Hepatocyte (in vitro differentiated cells): Measurements from ENCODE around the gene TSN. TPM values are rescaled to one million over a fixed set of nuclear protein-coding genes. Genes with fewer than 3 reads are reported as not detected.
A peak's percentile ranks its signal among the peaks of the same experiment; 100 is the strongest.
"Not testable (repeated sequence)": the region's sequence is repeated elsewhere in the genome, so short reads cannot be mapped to it uniquely, and the experiment has no call there.

ENCODE experiments used
- DNase-seq: peaks from one replicate; pipeline ENCODE4 v3.0.0-alpha.2; 2016; ENCODE audit warnings: low spot score
- H2AFZ ChIP-seq: fragments of 200-600 bp; sonication (generic); 2 replicates; pipeline ENCODE4 v1.6.0; 2016; ENCODE audit warnings: antibody characterized with exemption, mild to moderate bottlenecking
- H3K27ac ChIP-seq: fragments of 200-600 bp; sonication (generic); 2 replicates; pipeline ENCODE4 v1.5.1; 2016; ENCODE audit warnings: mild to moderate bottlenecking
- H3K27me3 ChIP-seq: fragments of 200-600 bp; sonication (generic); 2 replicates; pipeline ENCODE4 v1.6.1; 2016
- H3K36me3 ChIP-seq: fragments of 200-600 bp; sonication (generic); replicated peaks from 2 replicates; pipeline ENCODE4 v1.5.1; 2016; ENCODE audit warnings: low read depth; ENCODE audit not compliant: insufficient read depth
- H3K4me1 ChIP-seq: fragments of 200-600 bp; sonication (generic); 2 replicates; pipeline ENCODE4 v1.5.1; 2016; ENCODE audit warnings: mild to moderate bottlenecking, moderate library complexity; ENCODE audit not compliant: insufficient read depth
- H3K4me2 ChIP-seq: fragments of 200-600 bp; sonication (generic); 2 replicates; pipeline ENCODE4 v1.6.0; 2016
- H3K4me3 ChIP-seq: fragments of 200-600 bp; sonication (generic); 2 replicates; pipeline ENCODE4 v1.5.1; 2016; ENCODE audit warnings: mild to moderate bottlenecking
- H3K79me2 ChIP-seq: fragments of 200-600 bp; sonication (generic); 2 replicates; pipeline ENCODE4 v1.6.0; 2017; ENCODE audit warnings: mild to moderate bottlenecking
- H3K9me2 ChIP-seq: fragments of 200-600 bp; sonication (generic); replicated peaks from 2 replicates; pipeline ENCODE4 v1.6.0; 2017; ENCODE audit warnings: mild to moderate bottlenecking; ENCODE audit not compliant: insufficient read depth
- H3K9me3 ChIP-seq: fragments of 200-600 bp; sonication (generic); 2 replicates; pipeline ENCODE4 v1.5.1; 2016; ENCODE audit warnings: low read depth, mild to moderate bottlenecking
- H4K20me1 ChIP-seq: fragments of 200-600 bp; sonication (generic); 2 replicates; pipeline ENCODE4 v1.6.0; 2016; ENCODE audit warnings: mild to moderate bottlenecking; ENCODE audit not compliant: insufficient read depth, poor library complexity, severe bottlenecking
- CTCF ChIP-seq: fragments of 200-600 bp; sonication (generic); IDR thresholded peaks from 2 replicates; pipeline ENCODE4 v1.5.1; 2016; ENCODE audit warnings: antibody characterized with exemption, mild to moderate bottlenecking; ENCODE audit not compliant: poor library complexity
- EZH2 ChIP-seq: fragments of 200-600 bp; sonication (generic); IDR thresholded peaks from 2 replicates; pipeline ENCODE4 v1.6.1; 2016; ENCODE audit warnings: antibody characterized with exemption, mild to moderate bottlenecking, borderline replicate concordance
- EZH2phosphoT487 ChIP-seq: fragments of 200-600 bp; sonication (generic); IDR thresholded peaks from one replicate; pipeline ENCODE4 v1.6.1; 2018; ENCODE audit warnings: antibody characterized with exemption, mild to moderate bottlenecking, low read depth, moderate library complexity; ENCODE audit not compliant: unreplicated experiment, severe bottlenecking
- WGBS: methylation state at CpG from one replicate; pipeline ENCODE4 v1.1.6; 2016; ENCODE audit warnings: low lambda C conversion rate; ENCODE audit errors: missing lambda C conversion rate; 5-methylcytosine and 5-hydroxymethylcytosine counted together
- polyA plus RNA-seq: library from polyadenylated mRNA; unstranded; fragments of >200 nt; fragmentation: Nextera tagmentation; extraction: Ambion mirVana; gene quantifications from 2 replicates; pipeline ENCODE4 v1.2.1, GENCODE V29; 2016
- total RNA-seq: library from RNA; depleted of rRNA; stranded (reverse); fragments of >200 nt; gene quantifications from 2 replicates; pipeline ENCODE4 v1.2.3, GENCODE V29; 2014

Gene TSN
- total and polyA plus RNA-seq, 2 experiments from 2014 or later: 45.4 to 63.2 TPM

- no peaks in the 10 kb centered on the region for H3K79me2 ChIP-seq
- no peak for TF ChIP-seq EZH2phosphoT487
- TF ChIP-seq EZH2: no peak
- TF ChIP-seq CTCF: peak; percentile 71
- no peak overlapping the region for H2AFZ ChIP-seq
- H3K4me2 ChIP-seq: no peak overlapping the region
- DNase-seq: peak; percentile 85
- H3K36me3 ChIP-seq: no peaks in the 10 kb centered on the region
- no peaks in the 10 kb centered on the region for H3K4me1 ChIP-seq
- no peaks in the 10 kb centered on the region for H3K27me3 ChIP-seq
- H4K20me1 ChIP-seq: no peaks in the 10 kb centered on the region
- H3K9me2 ChIP-seq: no peaks in the 10 kb centered on the region
- 36% methylated on average over 17 of the region's 17 CpGs for WGBS
- H3K27ac ChIP-seq: no peak overlapping the region
- no peak overlapping the region for H3K4me3 ChIP-seq
- no peaks in the 10 kb centered on the region for H3K9me3 ChIP-seq
Measured at GRCh38 chr2:121810959-121811853, 55.8 kb downstream of the TSN start.

GRCh38 chr2:121813083-121813482 is 57.6 kb downstream of the TSN start:
- H3K79me2 ChIP-seq, H4K20me1 ChIP-seq, H3K9me3 ChIP-seq, H3K4me1 ChIP-seq, DNase-seq, H3K9me2 ChIP-seq, H2AFZ ChIP-seq, H3K27ac ChIP-seq, H3K27me3 ChIP-seq, H3K4me3 ChIP-seq, H3K36me3 ChIP-seq, H3K4me2 ChIP-seq: not testable (repeated sequence)
- WGBS: 63% methylated on average over 3 of the region's 3 CpGs

- no peak for DNase-seq
- no peak overlapping the region for H2AFZ ChIP-seq
- no peak overlapping the region for H3K27ac ChIP-seq
- H3K4me1 ChIP-seq: no peaks in the 10 kb centered on the region
- TF ChIP-seq EZH2 (no peak), EZH2phosphoT487 (no peak), CTCF (no peak)
- WGBS: 91% methylated on average over 8 of the region's 8 CpGs
- no peaks in the 10 kb centered on the region for H3K9me2 ChIP-seq
- no peaks in the 10 kb centered on the region for H3K36me3 ChIP-seq
- H3K4me2 ChIP-seq: no peak overlapping the region
- no peaks in the 10 kb centered on the region for H3K9me3 ChIP-seq
- H3K4me3 ChIP-seq: no peak overlapping the region
- H4K20me1 ChIP-seq: no peaks in the 10 kb centered on the region
- no peaks in the 10 kb centered on the region for H3K79me2 ChIP-seq
- H3K27me3 ChIP-seq: no peaks in the 10 kb centered on the region
Measured at GRCh38 chr2:121815216-121815615, 59.8 kb downstream of the TSN start.

- no peak for TF ChIP-seq EZH2
- TF ChIP-seq EZH2phosphoT487: no peak
- no peak for TF ChIP-seq CTCF
- Histone ChIP-seq H2AFZ (no peak overlapping the region), H3K79me2 (no peaks in the 10 kb centered on the region), H3K4me1 (no peaks in the 10 kb centered on the region), H3K27me3 (no peaks in the 10 kb centered on the region), H3K36me3 (no peaks in the 10 kb centered on the region), H3K27ac (no peak overlapping the region), H4K20me1 (no peaks in the 10 kb centered on the region), H3K9me2 (no peaks in the 10 kb centered on the region), H3K4me3 (no peak overlapping the region), H3K4me2 (no peak overlapping the region), H3K9me3 (no peaks in the 10 kb centered on the region)
- WGBS: 96% methylated on average over 7 of the region's 7 CpGs
- no peak for DNase-seq
Measured at GRCh38 chr2:121816797-121817196, 61.3 kb downstream of the TSN start.

- H3K9me3 ChIP-seq, H3K79me2 ChIP-seq, DNase-seq, H3K4me3 ChIP-seq, H3K4me2 ChIP-seq, H3K9me2 ChIP-seq, H2AFZ ChIP-seq, H3K27me3 ChIP-seq, H3K36me3 ChIP-seq, H4K20me1 ChIP-seq, H3K27ac ChIP-seq, H3K4me1 ChIP-seq: not testable (repeated sequence)
- WGBS: 95% methylated on average over 1 of the region's 1 CpG
Measured at GRCh38 chr2:121817304-121817703, 61.9 kb downstream of the TSN start.
